WERI-Rb-1 (cell line): Measurements from ENCODE around the gene PNO1.

Experiments
- DNase-seq: peaks from one replicate; pipeline ENCODE4 v3.0.0-alpha.2; 2020
- H3K27ac ChIP-seq: fragments of 250-450 bp; sonication (Bioruptor Pico); 2 replicates; pipeline ENCODE4 v1.5.1; 2020; ENCODE audit warnings: mild to moderate bottlenecking, moderate library complexity
- H3K27me3 ChIP-seq: fragments of 250-450 bp; sonication (Bioruptor Pico); 2 replicates; pipeline ENCODE4 v1.5.1; 2021; ENCODE audit warnings: mild to moderate bottlenecking, low read depth, moderate library complexity; ENCODE audit not compliant: insufficient read depth, severe bottlenecking
- H3K36me3 ChIP-seq: fragments of 250-450 bp; sonication (Bioruptor Pico); 2 replicates; pipeline ENCODE4 v1.5.1; 2020; ENCODE audit warnings: mild to moderate bottlenecking, moderate library complexity
- H3K4me3 ChIP-seq: 2 replicates; pipeline ENCODE4 v1.5.1; 2011; ENCODE audit warnings: low read depth, mild to moderate bottlenecking, control low read depth, low read length
- H3K9me3 ChIP-seq: fragments of 250-450 bp; sonication (Bioruptor Pico); 2 replicates; pipeline ENCODE4 v1.5.1; 2021; ENCODE audit warnings: mild to moderate bottlenecking, moderate library complexity; ENCODE audit not compliant: severe bottlenecking
- CTCF ChIP-seq: IDR thresholded peaks from 2 replicates; pipeline ENCODE4 v1.5.1; 2011; ENCODE audit warnings: low read depth, mild to moderate bottlenecking, control low read depth, inconsistent platforms, low read length

PNO1 gene

GRCh38 chr2:68182902-68183301 lies 25.2 kb downstream of the PNO1 start:
- Histone ChIP-seq H3K36me3 (peaks cover 56% of the 10 kb centered on the region), H3K9me3 (no peaks in the 10 kb centered on the region), H3K4me3 (no peak overlapping the region), H3K27ac (no peak overlapping the region), H3K27me3 (no peaks in the 10 kb centered on the region)
- TF ChIP-seq CTCF, result no peak
- DNase-seq, result no peak

- Histone ChIP-seq H3K27me3 (no peaks in the 10 kb centered on the region), H3K4me3 (no peak overlapping the region), H3K36me3 (peaks cover 40% of the 10 kb centered on the region), H3K9me3 (no peaks in the 10 kb centered on the region), H3K27ac (no peak overlapping the region)
- DNase-seq, result peak; percentile 74
- peak; percentile 89 for TF ChIP-seq CTCF
These were observed 28.0 kb downstream of the PNO1 start for GRCh38 chr2:68185541-68186164.

- DNase-seq, result no peak
- H3K27ac ChIP-seq, result no peak overlapping the region
- H3K27me3 ChIP-seq, result no peaks in the 10 kb centered on the region
- no peaks in the 10 kb centered on the region for H3K9me3 ChIP-seq
- H3K4me3 ChIP-seq, result no peak overlapping the region
- peaks cover 31% of the 10 kb centered on the region for H3K36me3 ChIP-seq
- no peak for TF ChIP-seq CTCF
These were observed 29.6 kb downstream of the PNO1 start for GRCh38 chr2:68187329-68187728.

GRCh38 chr2:68188831-68189230 lies 31.1 kb downstream of the PNO1 start:
- TF ChIP-seq CTCF, result no peak
- Histone ChIP-seq H3K4me3 (peak overlapping the region; percentile 38), H3K36me3 (peaks cover 20% of the 10 kb centered on the region), H3K27me3 (no peaks in the 10 kb centered on the region), H3K9me3 (no peaks in the 10 kb centered on the region), H3K27ac (no peak overlapping the region)
- peak; percentile 59 for DNase-seq

GRCh38 chr2:68189991-68190784 lies 32.5 kb downstream of the PNO1 start:
- peak; percentile 84 for DNase-seq
- H3K27ac ChIP-seq, result no peak overlapping the region
- no peaks in the 10 kb centered on the region for H3K27me3 ChIP-seq
- H3K36me3 ChIP-seq, result peaks cover 9% of the 10 kb centered on the region
- no peak overlapping the region for H3K4me3 ChIP-seq
- no peak for TF ChIP-seq CTCF
- no peaks in the 10 kb centered on the region for H3K9me3 ChIP-seq
